GM13976 (cell line): ENCODE measurements around the gene NBPF6.
A peak's percentile ranks its signal among the peaks of the same experiment; 100 is the strongest.
"Not testable (repeated sequence)": the region's sequence is repeated elsewhere in the genome, so short reads cannot be mapped to it uniquely, and the experiment has no call there.

Source experiments
- DNase-seq: peaks from one replicate; pipeline ENCODE4 v3.0.0; 2012; ENCODE audit warnings: low spot score
- CTCF ChIP-seq: IDR thresholded peaks from 2 replicates; pipeline ENCODE4 v1.5.1; 2012; ENCODE audit warnings: borderline replicate concordance, mild to moderate bottlenecking; ENCODE audit not compliant: insufficient read depth; ENCODE audit errors: extremely low read depth, missing control alignments, control extremely low read depth
- in situ Hi-C: fragments of 300-500 bp; cut with MboI; formaldehyde crosslinking; loops from one replicate; pipeline ENCODE4 v1.12.0; 2022; ENCODE audit warnings: low sequenced_read_pairs, mixed read lengths, inconsistent platforms; ENCODE audit not compliant: unreplicated experiment

Gene NBPF6

GRCh38 chr1:108504447-108504846, 54.3 kb downstream of the NBPF6 start:
- DNase-seq: no peak
- TF ChIP-seq CTCF: no peak
- in situ Hi-C loops: no loop called here

- in situ Hi-C loops: loop anchor here (5.0 kb wide), 1 partner anchor 57 kb away; the partner anchor contains the start of gene EEIG2
- no peak for TF ChIP-seq CTCF
- no peak for DNase-seq
Observed at GRCh38 chr1:108505763-108506070, 55.6 kb downstream of the NBPF6 start.

- in situ Hi-C loops: loop anchor here (10.0 kb wide), 1 partner anchor 133 kb away; no protein-coding TSS in a partner anchor
- TF ChIP-seq CTCF: no peak
- DNase-seq: no peak
Observed at GRCh38 chr1:108511764-108512163, 61.6 kb downstream of the NBPF6 start.

- in situ Hi-C loops: loop anchor here (10.0 kb wide), 1 partner anchor 132 kb away; no protein-coding TSS in a partner anchor
- DNase-seq: peak; percentile 28
- TF ChIP-seq CTCF: peak; percentile 53
Observed at GRCh38 chr1:108512239-108513043, 62.3 kb downstream of the NBPF6 start.

- no peak for TF ChIP-seq CTCF
- DNase-seq: no peak
Observed at GRCh38 chr1:108513044-108513415, 62.9 kb downstream of the NBPF6 start.

GRCh38 chr1:108513914-108514313, 63.8 kb downstream of the NBPF6 start:
- in situ Hi-C loops: loop anchor here (10.0 kb wide), 1 partner anchor 131 kb away; no protein-coding TSS in a partner anchor
- not testable (repeated sequence) for DNase-seq

More at GRCh38 chr1:108513044-108513415, 62.9 kb downstream of the NBPF6 start:
- in situ Hi-C loops: loop anchor here (10.0 kb wide), 1 partner anchor 132 kb away; no protein-coding TSS in a partner anchor

GRCh38 chr1:108517301-108517897, 67.3 kb downstream of the NBPF6 start:
- not testable (repeated sequence) for DNase-seq
- in situ Hi-C loops: loop anchor here (10.0 kb wide), 1 partner anchor 127 kb away; no protein-coding TSS in a partner anchor
